Activated naive CD4-positive, alpha-beta T cell treated with anti-CD3 and anti-CD28 coated beads for 36 hours (primary cell): ENCODE measurements around the gene RFX6. TPM values are rescaled to one million over a fixed set of nuclear protein-coding genes. Genes with fewer than 3 reads are reported as not detected.

Source experiments
- CTCF ChIA-PET: fragments of 350-600 bp; sonication (Branson Sonifier 250); formaldehyde crosslinking; loops from one replicate; lab custom pipeline; 2021; ENCODE audit warnings: antibody characterized with exemption; lab: Charles Lee
- DNase-seq: peaks from one replicate; pipeline ENCODE4 v3.0.0-alpha.2; 2020
- H3K27ac Mint-ChIP-seq: one replicate; pipeline ENCODE4 v1.8.0; 2021; ENCODE audit warnings: mild to moderate bottlenecking, mixed read lengths
- H3K27me3 Mint-ChIP-seq: one replicate; pipeline ENCODE4 v1.8.0; 2021; ENCODE audit warnings: low read depth, mixed read lengths
- H3K36me3 Mint-ChIP-seq: one replicate; pipeline ENCODE4 v1.8.0; 2021; ENCODE audit warnings: low read depth, mixed read lengths
- H3K4me1 Mint-ChIP-seq: one replicate; pipeline ENCODE4 v1.8.0; 2021; ENCODE audit warnings: low read depth, mixed read lengths
- H3K4me3 Mint-ChIP-seq: one replicate; pipeline ENCODE4 v1.8.0; 2021; ENCODE audit warnings: mild to moderate bottlenecking, moderate library complexity, mixed read lengths
- H3K9me3 Mint-ChIP-seq: one replicate; pipeline ENCODE4 v1.8.0; 2021; ENCODE audit warnings: mixed read lengths
- intact Hi-C: fragments of 100-400 bp; cut with micrococcal nuclease; formaldehyde crosslinking; loops from one replicate; pipeline ENCODE4 v1.15.1; 2023
- total RNA-seq, 2 experiments: library from RNA; stranded (reverse); gene quantifications; one replicate each; pipeline ENCODE4 v1.2.3, GENCODE V29; 2021

RFX6 gene
- total RNA-seq, 2 experiments from 2014 or later = not detected

DNA sequence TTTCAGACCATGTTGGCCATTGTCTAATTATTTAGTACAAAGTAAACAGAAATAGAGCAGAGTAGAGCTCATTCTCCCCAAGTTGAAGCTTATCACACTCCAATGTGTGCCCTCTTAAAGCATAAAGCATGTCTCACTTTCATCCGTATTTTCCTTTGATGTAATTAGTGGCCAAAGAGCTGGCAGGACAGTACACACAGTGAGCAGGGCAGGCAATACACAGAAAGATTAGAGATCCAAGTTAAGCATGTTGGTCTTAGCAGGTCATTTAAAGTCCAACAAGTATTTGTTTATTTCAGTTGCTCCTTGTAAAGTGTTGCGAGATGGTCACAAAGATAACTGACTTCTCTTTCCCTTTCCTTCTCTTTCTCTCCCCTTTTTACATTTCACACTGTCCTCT, 47.2 kb downstream of the RFX6 start:
- intact Hi-C loops = no loop called here
- H3K4me1 Mint-ChIP-seq = no peaks in the 10 kb centered on the region
- no peaks in the 10 kb centered on the region for H3K36me3 Mint-ChIP-seq
- CTCF ChIA-PET = no interaction called here
- H3K27me3 Mint-ChIP-seq = peaks cover 3% of the 10 kb centered on the region
- DNase-seq = no peak
- H3K9me3 Mint-ChIP-seq = no peaks in the 10 kb centered on the region
- no peak overlapping the region for H3K27ac Mint-ChIP-seq
- no peak overlapping the region for H3K4me3 Mint-ChIP-seq

DNA sequence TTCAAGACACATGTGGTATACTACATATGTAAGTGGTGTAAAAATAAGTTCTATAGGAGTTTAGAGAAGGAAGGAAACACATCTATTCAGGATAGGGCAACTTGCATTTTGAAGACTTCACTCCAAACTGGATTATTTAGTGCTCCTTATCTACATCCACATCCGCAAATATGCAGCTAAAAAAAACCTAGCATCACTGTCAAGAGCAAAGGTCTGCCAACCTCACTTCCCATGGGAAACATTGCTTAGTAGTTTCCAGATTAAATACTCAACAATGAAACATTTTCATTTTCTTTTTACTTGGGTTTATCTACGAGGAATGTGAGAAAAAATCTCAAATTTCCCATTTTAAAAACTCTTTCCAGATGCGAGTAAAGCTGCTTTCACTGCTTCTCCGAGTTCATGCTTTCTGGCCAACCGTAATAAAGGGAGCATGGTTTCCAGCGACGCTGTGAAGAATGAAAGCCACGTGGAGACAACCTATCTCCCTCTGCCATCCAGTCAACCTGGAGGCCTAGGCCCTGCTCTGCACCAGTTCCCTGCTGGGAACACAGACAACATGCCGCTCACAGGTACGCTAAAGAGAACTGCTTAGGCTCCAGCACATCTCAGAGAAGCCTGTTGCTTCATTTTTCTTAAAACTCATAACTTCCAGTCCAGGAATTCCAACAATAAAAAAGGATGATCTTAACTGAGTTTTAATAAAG, 48.2 kb downstream of the RFX6 start:
- peaks cover 3% of the 10 kb centered on the region for H3K27me3 Mint-ChIP-seq
- no peak overlapping the region for H3K4me3 Mint-ChIP-seq
- no peaks in the 10 kb centered on the region for H3K4me1 Mint-ChIP-seq
- H3K9me3 Mint-ChIP-seq = no peaks in the 10 kb centered on the region
- intact Hi-C loops = no loop called here
- no peaks in the 10 kb centered on the region for H3K36me3 Mint-ChIP-seq
- no peak overlapping the region for H3K27ac Mint-ChIP-seq
- CTCF ChIA-PET = no interaction called here
- no peak for DNase-seq

DNA sequence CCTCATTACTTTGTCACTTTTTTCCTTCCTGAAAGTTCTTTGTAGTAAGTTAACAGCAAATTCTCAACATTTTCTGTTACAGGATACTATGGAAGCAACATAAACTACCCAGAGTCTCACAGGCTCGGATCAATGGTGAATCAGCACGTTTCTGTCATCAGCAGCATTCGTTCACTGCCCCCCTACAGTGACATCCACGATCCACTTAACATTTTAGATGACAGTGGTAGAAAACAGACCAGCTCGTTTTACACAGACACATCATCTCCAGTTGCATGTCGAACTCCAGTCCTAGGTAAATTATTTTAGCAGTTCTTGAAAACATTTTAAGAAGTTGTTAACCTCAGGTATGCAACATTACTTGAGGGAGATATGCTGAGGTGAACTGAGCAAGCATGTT, 51.6 kb downstream of the RFX6 start:
- no peak overlapping the region for H3K4me3 Mint-ChIP-seq

DNA sequence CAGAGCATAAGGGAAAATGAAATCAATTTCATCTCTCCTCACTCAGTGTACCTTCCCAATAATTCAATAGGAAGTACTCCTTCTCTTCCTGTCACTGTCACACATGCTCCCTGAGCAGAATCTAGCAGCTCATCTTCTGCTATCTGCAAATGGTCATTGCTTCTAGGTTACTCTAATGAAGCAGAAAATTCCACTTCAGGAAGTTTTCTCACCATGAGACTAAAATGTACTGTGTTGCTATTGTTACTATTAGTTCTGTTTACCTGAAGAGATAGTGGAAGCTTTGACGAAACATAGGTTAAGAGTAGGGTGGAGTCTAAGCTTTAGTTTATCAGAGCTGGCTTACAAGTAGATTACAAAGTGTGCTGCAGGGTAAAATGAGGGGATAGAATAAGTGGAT, 52.8 kb downstream of the RFX6 start:
- Mint-ChIP-seq H3K27ac (no peak overlapping the region), H3K4me3 (no peak overlapping the region), H3K27me3 (peaks cover 3% of the 10 kb centered on the region), H3K36me3 (no peaks in the 10 kb centered on the region), H3K4me1 (no peaks in the 10 kb centered on the region), H3K9me3 (no peaks in the 10 kb centered on the region)
- DNase-seq = no peak
- intact Hi-C loops = no loop called here
- CTCF ChIA-PET = no interaction called here

More for the DNA sequence above, 51.6 kb downstream of the RFX6 start:
- H3K4me1 Mint-ChIP-seq = no peaks in the 10 kb centered on the region
- intact Hi-C loops = no loop called here
- H3K27me3 Mint-ChIP-seq = peaks cover 3% of the 10 kb centered on the region
- H3K9me3 Mint-ChIP-seq = no peaks in the 10 kb centered on the region
- DNase-seq = no peak
- CTCF ChIA-PET = no interaction called here
- H3K27ac Mint-ChIP-seq = no peak overlapping the region
- no peaks in the 10 kb centered on the region for H3K36me3 Mint-ChIP-seq

DNA sequence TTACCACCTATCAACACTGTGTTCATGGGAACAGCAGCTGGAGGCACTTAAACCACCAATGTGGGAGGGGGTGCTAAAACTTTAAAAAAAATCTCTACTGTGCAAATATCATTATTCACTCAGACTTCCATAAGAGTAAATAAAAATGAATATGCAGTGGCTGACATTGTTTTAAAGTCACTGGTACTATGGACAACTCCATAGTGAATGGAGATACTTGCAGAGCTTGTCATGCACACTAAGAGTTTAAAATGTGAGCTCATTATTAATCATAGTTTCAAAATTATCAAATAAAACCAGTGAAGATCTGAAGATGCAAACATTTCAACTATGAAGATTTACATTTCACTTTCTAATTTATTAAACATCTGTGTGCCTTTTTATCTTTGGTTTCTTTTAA, 54.4 kb downstream of the RFX6 start:
- intact Hi-C loops = no loop called here
- DNase-seq = no peak
- Mint-ChIP-seq H3K4me3 (no peak overlapping the region), H3K27ac (no peak overlapping the region), H3K4me1 (no peaks in the 10 kb centered on the region), H3K36me3 (no peaks in the 10 kb centered on the region), H3K9me3 (no peaks in the 10 kb centered on the region), H3K27me3 (peaks cover 3% of the 10 kb centered on the region)
- CTCF ChIA-PET = interaction anchor here (1.3 kb wide), 1 partner anchor 9 kb away, joined by 4 read pairs; no protein-coding TSS in a partner anchor

DNA sequence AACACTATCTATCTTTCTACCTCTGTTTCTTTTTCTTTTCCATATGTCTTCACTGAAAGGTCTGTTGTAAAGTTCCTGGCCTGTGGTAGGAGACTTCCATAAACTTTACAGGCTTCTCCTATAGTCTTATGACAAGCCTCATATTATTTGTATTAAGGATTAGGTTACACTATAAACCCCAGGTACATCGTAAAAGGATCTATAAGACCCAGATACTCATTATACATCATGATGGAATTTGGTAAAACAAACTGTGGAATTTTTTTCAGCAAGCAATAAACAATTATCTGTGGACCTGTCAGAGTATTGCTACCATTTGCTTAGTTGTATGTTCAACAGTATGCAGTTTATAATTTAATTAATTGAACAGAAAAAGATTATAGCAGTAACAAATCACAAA, 55.5 kb downstream of the RFX6 start:
- no peaks in the 10 kb centered on the region for H3K27me3 Mint-ChIP-seq
- no peaks in the 10 kb centered on the region for H3K36me3 Mint-ChIP-seq
- no peak for DNase-seq
- H3K9me3 Mint-ChIP-seq = no peaks in the 10 kb centered on the region
- intact Hi-C loops = no loop called here
- no peak overlapping the region for H3K4me3 Mint-ChIP-seq
- CTCF ChIA-PET = interaction anchor here (1.3 kb wide), 1 partner anchor 10 kb away, joined by 4 read pairs; no protein-coding TSS in a partner anchor
- H3K27ac Mint-ChIP-seq = no peak overlapping the region
- no peaks in the 10 kb centered on the region for H3K4me1 Mint-ChIP-seq

DNA sequence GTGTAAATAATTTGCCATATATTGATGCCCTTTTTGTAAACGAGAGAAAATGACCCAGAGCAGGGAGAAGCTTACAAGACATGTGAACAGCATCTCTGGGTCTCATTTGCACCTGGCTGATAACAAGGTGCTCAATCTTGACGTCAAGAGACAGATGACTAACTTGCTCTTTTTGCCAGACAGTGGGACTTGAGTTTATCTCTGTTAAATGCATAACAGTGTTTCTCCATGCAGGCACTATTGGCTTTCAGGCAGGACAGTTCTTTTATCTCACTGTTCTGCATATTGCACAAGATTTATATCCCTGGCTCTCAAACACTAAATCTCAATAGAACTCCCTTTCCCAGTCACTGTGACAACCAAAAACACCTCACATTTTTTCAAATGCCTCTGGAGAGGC, 56.4 kb downstream of the RFX6 start:
- CTCF ChIA-PET = no interaction called here
- intact Hi-C loops = no loop called here
- no peak for DNase-seq
- no peak overlapping the region for H3K4me3 Mint-ChIP-seq
- H3K36me3 Mint-ChIP-seq = no peaks in the 10 kb centered on the region
- H3K27me3 Mint-ChIP-seq = no peaks in the 10 kb centered on the region
- H3K9me3 Mint-ChIP-seq = no peaks in the 10 kb centered on the region
- no peaks in the 10 kb centered on the region for H3K4me1 Mint-ChIP-seq
- no peak overlapping the region for H3K27ac Mint-ChIP-seq

DNA sequence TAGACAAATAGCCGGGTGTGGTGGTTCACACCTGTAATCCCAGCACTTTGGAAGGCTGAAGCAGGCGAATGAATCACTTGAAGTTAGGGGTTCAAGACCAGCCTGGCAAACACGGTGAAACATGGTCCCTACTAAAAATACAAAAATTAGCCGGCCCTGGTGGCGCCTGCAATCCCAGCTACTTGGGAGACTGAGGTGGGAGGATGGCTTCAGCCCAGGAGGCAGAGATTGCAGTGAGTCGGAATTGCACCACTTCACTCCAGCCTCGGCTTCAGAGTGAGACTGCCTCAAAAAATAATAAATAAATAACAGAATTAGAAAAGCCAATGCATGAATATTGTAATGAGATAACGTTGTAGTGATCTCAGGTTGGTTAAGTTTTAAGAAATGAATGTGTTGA, 61.3 kb downstream of the RFX6 start:
- intact Hi-C loops = no loop called here
- H3K4me1 Mint-ChIP-seq = no peaks in the 10 kb centered on the region
- H3K27ac Mint-ChIP-seq = no peak overlapping the region
- H3K9me3 Mint-ChIP-seq = no peaks in the 10 kb centered on the region
- CTCF ChIA-PET = no interaction called here
- DNase-seq = no peak
- no peaks in the 10 kb centered on the region for H3K36me3 Mint-ChIP-seq
- peaks cover 2% of the 10 kb centered on the region for H3K27me3 Mint-ChIP-seq
- H3K4me3 Mint-ChIP-seq = no peak overlapping the region

DNA sequence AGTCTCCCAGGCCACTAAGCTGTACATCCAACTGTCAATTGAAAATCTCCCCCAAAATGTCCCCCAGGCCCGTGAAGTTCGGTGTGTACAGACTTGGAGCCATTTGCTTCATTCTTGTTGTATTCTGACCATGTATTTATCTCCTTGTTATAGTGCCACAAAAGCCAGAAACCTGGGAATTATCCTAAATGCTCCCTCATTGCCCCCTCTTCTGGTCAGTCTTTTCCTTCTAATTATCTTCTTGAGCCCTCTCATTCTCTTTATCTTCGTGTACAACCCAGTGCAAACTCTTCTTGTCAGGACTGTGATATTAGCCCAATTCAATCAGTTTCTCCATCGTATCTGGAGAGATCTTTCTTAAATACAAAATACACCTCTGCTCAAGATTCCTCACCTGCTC, 64.7 kb downstream of the RFX6 start:
- no peak overlapping the region for H3K4me3 Mint-ChIP-seq
- H3K27me3 Mint-ChIP-seq = peaks cover 2% of the 10 kb centered on the region
- DNase-seq = no peak
- intact Hi-C loops = no loop called here
- H3K27ac Mint-ChIP-seq = no peak overlapping the region
- H3K9me3 Mint-ChIP-seq = no peaks in the 10 kb centered on the region
- no peaks in the 10 kb centered on the region for H3K4me1 Mint-ChIP-seq
- no peaks in the 10 kb centered on the region for H3K36me3 Mint-ChIP-seq
- CTCF ChIA-PET = no interaction called here

DNA sequence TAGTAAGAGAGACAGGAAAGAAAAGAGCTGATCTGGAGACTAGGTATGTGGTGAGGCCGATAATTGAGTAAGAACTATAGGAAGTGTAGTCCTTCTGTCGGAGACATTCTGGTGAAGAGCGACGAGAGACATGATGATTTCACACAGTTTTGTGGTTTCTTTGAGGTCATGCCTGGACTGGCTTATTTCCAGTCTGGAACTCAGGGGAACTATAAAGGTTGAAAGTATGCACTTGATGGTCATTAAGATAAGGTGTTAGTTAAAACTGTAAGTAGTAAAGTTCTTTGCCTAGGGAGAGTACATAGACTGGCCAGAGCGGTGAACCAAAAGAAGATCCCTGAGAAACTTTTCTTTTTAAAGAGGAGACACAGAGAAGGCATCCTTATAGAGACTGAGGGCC, 68.8 kb downstream of the RFX6 start:
- CTCF ChIA-PET = no interaction called here
- intact Hi-C loops = no loop called here
- no peaks in the 10 kb centered on the region for H3K9me3 Mint-ChIP-seq
- H3K27me3 Mint-ChIP-seq = peaks cover 2% of the 10 kb centered on the region
- H3K4me1 Mint-ChIP-seq = no peaks in the 10 kb centered on the region
- H3K36me3 Mint-ChIP-seq = no peaks in the 10 kb centered on the region
- no peak for DNase-seq
- H3K4me3 Mint-ChIP-seq = no peak overlapping the region
- no peak overlapping the region for H3K27ac Mint-ChIP-seq

DNA sequence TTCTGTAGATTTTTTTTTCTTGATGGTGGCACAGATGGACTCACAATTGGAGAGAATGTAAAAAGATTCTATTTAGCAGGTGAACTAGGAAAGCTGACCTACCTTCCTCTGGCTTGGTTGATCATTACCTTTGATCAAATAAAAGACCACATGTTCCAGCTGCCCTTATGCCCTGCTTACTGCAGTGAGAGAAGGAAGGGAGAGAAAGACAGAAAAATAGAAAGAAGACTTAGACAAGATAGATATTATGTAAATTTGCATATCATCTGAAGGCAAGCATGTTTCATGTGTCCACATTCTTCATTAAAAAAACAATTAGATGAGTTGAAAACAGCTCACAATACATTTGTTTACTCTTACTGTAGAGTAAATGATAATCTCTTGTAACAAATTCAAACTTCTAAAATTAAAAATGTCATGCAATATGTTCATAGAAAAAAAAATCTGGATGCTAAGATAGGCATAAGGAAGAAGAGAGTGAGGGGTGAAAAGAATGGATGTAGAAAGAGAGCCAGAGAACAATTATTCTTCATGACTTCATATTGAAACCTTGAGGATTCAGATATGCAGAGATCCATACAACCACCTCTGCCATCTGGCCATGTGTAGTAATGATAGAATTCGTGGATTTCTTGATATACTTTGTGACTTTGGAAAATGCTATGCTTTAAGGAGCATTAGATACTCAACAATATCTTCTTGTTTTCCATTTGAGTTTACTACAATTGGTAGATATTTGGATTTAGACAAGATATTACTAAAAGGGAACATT, 71.7 kb downstream of the RFX6 start:
- DNase-seq = no peak
- no peak overlapping the region for H3K4me3 Mint-ChIP-seq
- H3K27me3 Mint-ChIP-seq = no peaks in the 10 kb centered on the region
- no peaks in the 10 kb centered on the region for H3K9me3 Mint-ChIP-seq
- intact Hi-C loops = no loop called here
- no peaks in the 10 kb centered on the region for H3K36me3 Mint-ChIP-seq
- no peaks in the 10 kb centered on the region for H3K4me1 Mint-ChIP-seq
- CTCF ChIA-PET = no interaction called here
- H3K27ac Mint-ChIP-seq = no peak overlapping the region

DNA sequence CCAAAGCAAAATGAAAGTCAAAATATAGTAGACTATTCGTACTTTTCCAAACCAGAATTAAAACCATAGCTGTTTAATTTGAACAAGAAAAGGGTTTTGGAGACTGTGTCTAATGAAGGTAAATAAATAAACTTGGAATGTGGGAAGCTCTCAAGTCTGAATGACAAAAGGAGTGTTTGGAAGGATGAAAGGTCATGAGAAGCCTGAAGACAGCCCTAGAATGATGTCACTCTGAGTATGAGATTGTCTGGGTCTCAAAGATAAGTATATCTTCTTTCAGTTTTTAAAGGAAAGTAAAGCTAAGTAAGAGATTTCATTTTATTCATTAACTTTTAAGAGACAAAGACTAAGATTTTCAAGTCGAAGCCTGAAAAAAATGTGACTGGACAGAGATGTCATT, 72.9 kb downstream of the RFX6 start:
- Mint-ChIP-seq H3K27ac (no peak overlapping the region), H3K27me3 (no peaks in the 10 kb centered on the region), H3K9me3 (no peaks in the 10 kb centered on the region), H3K4me1 (no peaks in the 10 kb centered on the region), H3K36me3 (no peaks in the 10 kb centered on the region), H3K4me3 (no peak overlapping the region)
- intact Hi-C loops = no loop called here
- CTCF ChIA-PET = no interaction called here
- DNase-seq = no peak

DNA sequence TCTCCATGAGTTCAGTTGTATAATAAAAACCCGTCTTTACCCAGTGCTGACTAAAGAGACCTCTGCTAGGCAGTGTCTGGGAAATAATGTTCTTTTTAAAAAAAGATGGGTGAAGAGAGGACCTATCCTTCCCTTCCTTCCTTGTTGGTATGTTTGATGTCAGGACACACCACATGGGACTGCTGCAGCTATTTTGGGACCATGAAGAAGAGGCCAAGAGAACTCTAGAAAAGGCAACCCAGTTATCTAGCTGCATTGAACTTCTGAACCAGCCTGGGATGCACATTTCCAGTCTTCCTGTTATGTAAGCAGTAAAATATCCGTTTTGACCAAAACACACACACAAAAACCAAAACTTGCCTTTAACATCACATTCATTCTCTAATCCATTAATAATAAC, 77.3 kb downstream of the RFX6 start:
- no peaks in the 10 kb centered on the region for H3K27me3 Mint-ChIP-seq
- H3K36me3 Mint-ChIP-seq = no peaks in the 10 kb centered on the region
- intact Hi-C loops = no loop called here
- CTCF ChIA-PET = no interaction called here
- no peak for DNase-seq
- H3K4me3 Mint-ChIP-seq = no peak overlapping the region
- no peaks in the 10 kb centered on the region for H3K9me3 Mint-ChIP-seq
- no peak overlapping the region for H3K27ac Mint-ChIP-seq
- no peaks in the 10 kb centered on the region for H3K4me1 Mint-ChIP-seq
